ENCODE data around the gene POR. TPM values are rescaled to one million over a fixed set of nuclear protein-coding genes. Genes with fewer than 3 reads are reported as not detected.

Gene POR
- total and polyA plus RNA-seq, 12 donors, result 268 to 1,301 (median 597) TPM

DNA sequence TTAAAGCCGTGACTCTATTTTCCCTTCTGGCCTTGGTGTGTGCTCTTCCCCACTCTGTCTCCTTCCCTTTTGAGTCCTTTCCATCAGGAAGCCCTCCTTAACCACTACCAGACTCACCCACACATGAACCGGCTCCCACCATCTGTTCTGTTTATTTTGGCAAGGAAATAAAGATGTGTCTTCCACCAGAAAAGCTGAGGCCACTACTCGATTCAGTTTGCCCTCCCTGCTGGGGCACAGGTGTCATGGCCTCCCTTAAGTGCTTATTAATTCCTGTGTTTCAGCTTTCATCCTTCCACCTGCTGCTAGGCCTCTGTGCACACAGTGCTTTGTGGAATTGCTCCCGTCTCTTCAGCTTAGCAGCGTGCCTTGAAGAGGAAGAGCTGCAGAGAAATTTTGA, 16.7 kb downstream of the POR start:
- TF ChIP-seq POLR2A (IDR thresholded peaks at IDR 0.05), result no peak
- no peak for TF ChIP-seq CTCF (IDR thresholded peaks at IDR 0.05)
- Histone ChIP-seq H3K36me3 (replicated peaks in 1 of 2) (no peaks in the 10 kb centered on the region), H3K4me1 (replicated peaks in 1 of 2) (peaks cover 18 to 32% of the 10 kb centered on the region in 2 donors), H3K4me3 (no peak overlapping the region), H3K9me3 (replicated peaks in 1 of 3) (no peaks in the 10 kb centered on the region), H3K27me3 (no peaks in the 10 kb centered on the region), H3K27ac (peak overlapping the region in 3 of 5 donors; percentile 41 to 98 (median 57))
- WGBS, 4 donors, result 41 to 57% (median 49%) methylated on average over 5 of the region's 5 CpGs
- DNase-seq, result no peak
- intact Hi-C loops (cut with DNase I), result no loop called here

DNA sequence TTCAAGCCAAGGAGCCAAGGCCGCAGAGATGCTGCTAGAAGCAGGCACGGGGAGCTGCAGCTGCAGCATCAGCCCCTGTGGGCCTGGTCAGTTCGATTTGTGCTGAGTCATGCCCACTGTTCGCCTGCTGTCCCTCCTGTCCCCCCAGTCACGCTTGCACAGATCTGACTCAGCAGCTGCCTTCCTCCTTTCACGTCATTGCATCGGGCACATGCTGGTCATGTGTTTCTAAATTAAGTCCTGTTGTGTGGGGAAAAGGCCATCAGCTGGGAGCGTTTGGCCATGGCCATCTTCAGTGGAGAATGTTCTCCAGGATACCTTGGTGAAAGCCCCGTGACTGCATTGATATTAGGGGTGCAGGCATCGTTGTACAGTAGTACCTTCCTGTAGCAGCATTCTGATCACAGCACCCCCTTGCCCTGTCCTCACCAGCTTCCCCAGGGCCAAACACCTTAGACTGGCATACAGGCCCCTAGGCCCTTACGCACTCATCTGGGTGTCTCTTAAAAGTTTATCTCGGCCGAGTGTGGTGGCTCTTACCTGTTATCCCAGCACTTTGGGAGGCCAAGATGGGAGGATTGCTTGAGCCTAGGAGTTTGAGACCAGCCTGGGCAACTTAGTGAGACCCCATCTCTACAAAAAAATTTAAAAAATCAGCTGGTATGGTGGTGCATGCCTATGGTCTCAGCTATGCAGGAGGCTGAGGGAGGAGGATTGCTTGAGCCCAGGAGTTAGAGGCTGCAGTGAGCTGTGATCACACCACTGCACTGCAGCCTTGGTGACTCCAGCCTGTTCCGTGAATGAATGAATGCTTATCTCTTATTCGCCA, 23.2 kb downstream of the POR start:
- intact Hi-C loops (cut with DNase I), result no loop called here
- H3K36me3 ChIP-seq (replicated peaks in 1 of 2), result peaks cover 0 to 5% of the 10 kb centered on the region in 2 donors
- H3K27ac ChIP-seq, result peak overlapping the region; percentile 73 to 98 (median 89)
- WGBS, 4 donors, result 45 to 54% (median 50%) methylated on average over 12 to 15 of the region's 15 CpGs
- H3K9me3 ChIP-seq (replicated peaks in 1 of 3), result no peaks in the 10 kb centered on the region
- peaks cover 27 to 48% of the 10 kb centered on the region in 2 donors for H3K4me1 ChIP-seq (replicated peaks in 1 of 2)
- DNase-seq, result peak; percentile 91 to 98 (median 97)
- TF ChIP-seq POLR2A (IDR thresholded peaks at IDR 0.05) (peak in 1 of 2 donors; percentile 73), CTCF (IDR thresholded peaks at IDR 0.05) (no peak)
- no peaks in the 10 kb centered on the region for H3K27me3 ChIP-seq
- H3K4me3 ChIP-seq, result no peak overlapping the region

GRCh38 chr7:75938921-75939320, 24.0 kb downstream of the POR start:
- intact Hi-C loops (cut with DNase I), result no loop called here
- no peak for DNase-seq
- Histone ChIP-seq H3K36me3 (replicated peaks in 1 of 2) (peaks cover 0 to 5% of the 10 kb centered on the region in 2 donors), H3K4me3 (no peak overlapping the region), H3K4me1 (replicated peaks in 1 of 2) (peaks cover 21 to 49% of the 10 kb centered on the region in 2 donors), H3K27ac (peak overlapping the region in 4 of 5 donors; percentile 73 to 98 (median 92)), H3K9me3 (replicated peaks in 1 of 3) (no peaks in the 10 kb centered on the region), H3K27me3 (no peaks in the 10 kb centered on the region)
- no peak for TF ChIP-seq CTCF (IDR thresholded peaks at IDR 0.05)
- TF ChIP-seq POLR2A (IDR thresholded peaks at IDR 0.05), result no peak
- 78 to 87% (median 84%) methylated on average over 6 of the region's 6 CpGs for WGBS, 4 donors

GRCh38 chr7:75943864-75944263, 28.9 kb downstream of the POR start:
- 64 to 71% (median 65%) methylated on average over 6 of the region's 6 CpGs for WGBS, 4 donors
- intact Hi-C loops (cut with DNase I), result no loop called here
- TF ChIP-seq POLR2A (IDR thresholded peaks at IDR 0.05) (no peak), CTCF (IDR thresholded peaks at IDR 0.05) (no peak)

More at GRCh38 chr7:75943864-75944263, 28.9 kb downstream of the POR start:
- Histone ChIP-seq H3K9me3 (replicated peaks in 1 of 3) (no peaks in the 10 kb centered on the region), H3K4me1 (replicated peaks in 1 of 2) (peaks cover 20 to 55% of the 10 kb centered on the region in 2 donors), H3K27me3 (no peaks in the 10 kb centered on the region), H3K27ac (peak overlapping the region in 4 of 5 donors; percentile 51 to 98 (median 78)), H3K4me3 (no peak overlapping the region), H3K36me3 (replicated peaks in 1 of 2) (peaks cover 0 to 14% of the 10 kb centered on the region in 2 donors)
- DNase-seq, result peak in 3 of 7 donors; percentile 52 to 79 (median 55)

Measured in adrenal gland (tissue), 12 donors.